ENCODE data around the gene TNFRSF12A.
A peak's percentile ranks its signal among the peaks of the same experiment; 100 is the strongest.

The TNFRSF12A gene

GRCh38 chr16:3010510-3010909, 9.7 kb upstream of the TNFRSF12A start:
- no peak for TF ChIP-seq CTCF (IDR thresholded peaks at IDR 0.05; ENCODE audit: unreplicated experiment in 3 of 3)
- Mint-ChIP-seq H3K9me3 (no peaks in the 10 kb centered on the region), H3K36me3 (ENCODE audit: low read depth) (no peaks in the 10 kb centered on the region), H3K27me3 (ENCODE audit: low read depth) (peaks cover 91% of the 10 kb centered on the region), H3K4me1 (peaks cover 12% of the 10 kb centered on the region), H3K27ac (peak overlapping the region in 1 of 3 experiments; percentile 85), H3K4me3 (no peak overlapping the region)

DNA sequence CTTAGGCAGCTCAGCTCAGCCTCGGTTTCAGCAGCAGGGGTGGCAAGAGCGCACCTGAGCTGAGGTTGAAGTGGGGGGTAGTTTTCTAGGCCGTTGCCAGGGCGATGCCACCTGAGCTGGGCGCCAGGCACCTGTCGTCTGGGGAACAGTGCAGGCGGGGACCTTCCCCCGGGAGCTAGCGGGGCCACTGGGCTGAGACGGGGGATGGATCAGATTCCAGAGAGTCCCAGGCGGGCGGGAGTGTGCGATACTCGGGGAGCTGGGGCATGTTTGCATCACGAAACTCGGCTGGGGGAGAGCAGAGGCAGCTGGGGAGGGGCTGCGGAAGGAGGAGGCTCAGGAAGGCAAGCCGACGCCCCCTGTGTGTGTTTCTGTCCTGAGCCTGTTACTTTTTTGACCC, 7.9 kb upstream of the TNFRSF12A start:
- peaks cover 7% of the 10 kb centered on the region for H3K4me1 Mint-ChIP-seq
- H3K9me3 Mint-ChIP-seq: no peaks in the 10 kb centered on the region
- TF ChIP-seq CTCF (IDR thresholded peaks at IDR 0.05; ENCODE audit: unreplicated experiment in 3 of 3): no peak
- H3K27ac Mint-ChIP-seq: peak overlapping the region in 1 of 3 experiments; percentile 53
- peaks cover 89% of the 10 kb centered on the region for H3K27me3 Mint-ChIP-seq (ENCODE audit: low read depth)
- H3K36me3 Mint-ChIP-seq (ENCODE audit: low read depth): no peaks in the 10 kb centered on the region
- peak overlapping the region; percentile 13 to 17 (median 14) for H3K4me3 Mint-ChIP-seq

GRCh38 chr16:3012828-3013420, 7.2 kb upstream of the TNFRSF12A start, which contains the start of gene CLDN9:
CLDN9 (plus strand) TSS chr16:3012923; CDS start chr16:3013363, 440 bp downstream.
- peak within 1 kb of the TSS in 1 of 3 experiments; percentile 53 for H3K27ac Mint-ChIP-seq
- peaks cover 5% of the 10 kb centered on the region for H3K4me1 Mint-ChIP-seq
- TF ChIP-seq CTCF (IDR thresholded peaks at IDR 0.05; ENCODE audit: unreplicated experiment in 3 of 3): no peak
- no peaks in the 10 kb centered on the region for H3K9me3 Mint-ChIP-seq
- no peaks in the 10 kb centered on the region for H3K36me3 Mint-ChIP-seq (ENCODE audit: low read depth)
- peak within 1 kb of the TSS; percentile 13 to 17 (median 14) for H3K4me3 Mint-ChIP-seq
- peaks cover 84% of the 10 kb centered on the region for H3K27me3 Mint-ChIP-seq (ENCODE audit: low read depth)

- Mint-ChIP-seq H3K36me3 (ENCODE audit: low read depth) (no peaks in the 10 kb centered on the region), H3K4me1 (no peaks in the 10 kb centered on the region), H3K9me3 (no peaks in the 10 kb centered on the region), H3K4me3 (no peak overlapping the region), H3K27ac (no peak overlapping the region), H3K27me3 (ENCODE audit: low read depth) (peaks cover 84% of the 10 kb centered on the region)
- TF ChIP-seq CTCF (IDR thresholded peaks at IDR 0.05; ENCODE audit: unreplicated experiment in 3 of 3): no peak
These were observed 6.6 kb upstream of the TNFRSF12A start for GRCh38 chr16:3013491-3013951.

- Mint-ChIP-seq H3K36me3 (ENCODE audit: low read depth) (no peaks in the 10 kb centered on the region), H3K27ac (no peak overlapping the region), H3K4me1 (no peaks in the 10 kb centered on the region), H3K27me3 (ENCODE audit: low read depth) (peaks cover 83% of the 10 kb centered on the region), H3K4me3 (no peak overlapping the region), H3K9me3 (no peaks in the 10 kb centered on the region)
- no peak for TF ChIP-seq CTCF (IDR thresholded peaks at IDR 0.05; ENCODE audit: unreplicated experiment in 3 of 3)
These were observed 6.0 kb upstream of the TNFRSF12A start for GRCh38 chr16:3013998-3014690.

Data from nephron (organoid).